GM06990 (cell line): ENCODE results near the gene RUFY3.

Experiments used
- DNase-seq: peaks from one replicate; pipeline ENCODE4 v3.0.0-alpha.2; 2011; ENCODE audit not compliant: insufficient read length; ENCODE audit errors: extremely low read depth
- H3K27me3 ChIP-seq: replicated peaks from 2 replicates; pipeline ENCODE4 v1.6.0; 2011; ENCODE audit warnings: low read length; ENCODE audit not compliant: control insufficient read depth, insufficient read depth
- H3K36me3 ChIP-seq: 2 replicates; pipeline ENCODE4 v1.5.1; 2011; ENCODE audit warnings: low read length; ENCODE audit not compliant: control insufficient read depth, insufficient read depth
- H3K4me3 ChIP-seq: replicated peaks from 2 replicates; pipeline ENCODE4 v1.5.1; 2011; ENCODE audit warnings: low read depth, mild to moderate bottlenecking, control low read depth, low read length
- TF ChIP-seq, protein P1 (sequence below): IDR thresholded peaks from 2 replicates; pipeline ENCODE4 v1.5.1; 2011; ENCODE audit warnings: low read length, control low read depth, mild to moderate bottlenecking, inconsistent platforms; ENCODE audit not compliant: insufficient read depth, poor library complexity, severe bottlenecking

Gene RUFY3

DNA sequence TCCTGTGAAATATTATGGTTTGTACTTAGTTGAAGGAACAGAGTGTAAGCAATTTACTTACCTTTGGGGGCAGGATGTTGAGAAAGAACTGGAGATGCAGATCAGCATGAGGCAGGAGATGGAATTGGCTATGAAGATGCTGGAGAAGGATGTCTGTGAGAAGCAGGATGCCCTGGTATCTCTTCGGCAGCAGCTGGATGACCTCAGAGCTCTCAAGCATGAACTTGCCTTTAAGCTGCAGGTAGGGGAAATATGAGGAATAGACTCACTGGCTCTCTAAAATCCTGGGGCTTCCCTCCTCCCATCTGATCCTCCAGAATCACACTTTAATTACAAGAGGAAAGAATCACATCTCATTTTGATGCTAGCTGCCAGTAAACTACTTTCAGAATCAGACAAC lies 67.0 kb downstream of the RUFY3 start:
- no peak for DNase-seq
- Histone ChIP-seq H3K4me3 (no peak overlapping the region), H3K27me3 (no peaks in the 10 kb centered on the region), H3K36me3 (no peaks in the 10 kb centered on the region; the same call in 1 of the 2 replicates)
- TF ChIP-seq, protein P1, sequence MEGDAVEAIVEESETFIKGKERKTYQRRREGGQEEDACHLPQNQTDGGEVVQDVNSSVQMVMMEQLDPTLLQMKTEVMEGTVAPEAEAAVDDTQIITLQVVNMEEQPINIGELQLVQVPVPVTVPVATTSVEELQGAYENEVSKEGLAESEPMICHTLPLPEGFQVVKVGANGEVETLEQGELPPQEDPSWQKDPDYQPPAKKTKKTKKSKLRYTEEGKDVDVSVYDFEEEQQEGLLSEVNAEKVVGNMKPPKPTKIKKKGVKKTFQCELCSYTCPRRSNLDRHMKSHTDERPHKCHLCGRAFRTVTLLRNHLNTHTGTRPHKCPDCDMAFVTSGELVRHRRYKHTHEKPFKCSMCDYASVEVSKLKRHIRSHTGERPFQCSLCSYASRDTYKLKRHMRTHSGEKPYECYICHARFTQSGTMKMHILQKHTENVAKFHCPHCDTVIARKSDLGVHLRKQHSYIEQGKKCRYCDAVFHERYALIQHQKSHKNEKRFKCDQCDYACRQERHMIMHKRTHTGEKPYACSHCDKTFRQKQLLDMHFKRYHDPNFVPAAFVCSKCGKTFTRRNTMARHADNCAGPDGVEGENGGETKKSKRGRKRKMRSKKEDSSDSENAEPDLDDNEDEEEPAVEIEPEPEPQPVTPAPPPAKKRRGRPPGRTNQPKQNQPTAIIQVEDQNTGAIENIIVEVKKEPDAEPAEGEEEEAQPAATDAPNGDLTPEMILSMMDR, result no peak

DNA sequence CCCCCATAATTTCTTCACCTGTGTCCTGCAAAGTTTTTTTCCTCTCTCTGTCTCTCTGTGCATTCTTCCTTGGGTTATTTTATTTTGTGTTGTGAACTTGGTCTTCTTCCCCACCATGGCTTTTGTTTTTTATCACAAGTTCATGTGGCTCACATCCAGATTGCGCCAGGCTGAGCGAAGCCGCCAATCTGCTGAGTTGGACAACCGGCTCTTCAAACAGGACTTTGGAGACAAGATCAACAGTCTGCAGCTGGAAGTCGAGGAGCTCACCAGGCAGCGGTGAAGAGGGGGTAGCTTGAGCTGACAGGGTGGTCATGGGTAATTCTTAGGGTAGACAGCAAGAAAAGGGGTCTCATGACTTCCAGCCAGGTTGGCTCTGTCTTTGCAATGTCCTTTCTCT lies 71.9 kb downstream of the RUFY3 start:
- Histone ChIP-seq H3K4me3 (no peak overlapping the region), H3K27me3 (no peaks in the 10 kb centered on the region), H3K36me3 (no peaks in the 10 kb centered on the region; the same call in 1 of the 2 replicates)
- TF ChIP-seq, protein P1, result no peak
- DNase-seq, result no peak

DNA sequence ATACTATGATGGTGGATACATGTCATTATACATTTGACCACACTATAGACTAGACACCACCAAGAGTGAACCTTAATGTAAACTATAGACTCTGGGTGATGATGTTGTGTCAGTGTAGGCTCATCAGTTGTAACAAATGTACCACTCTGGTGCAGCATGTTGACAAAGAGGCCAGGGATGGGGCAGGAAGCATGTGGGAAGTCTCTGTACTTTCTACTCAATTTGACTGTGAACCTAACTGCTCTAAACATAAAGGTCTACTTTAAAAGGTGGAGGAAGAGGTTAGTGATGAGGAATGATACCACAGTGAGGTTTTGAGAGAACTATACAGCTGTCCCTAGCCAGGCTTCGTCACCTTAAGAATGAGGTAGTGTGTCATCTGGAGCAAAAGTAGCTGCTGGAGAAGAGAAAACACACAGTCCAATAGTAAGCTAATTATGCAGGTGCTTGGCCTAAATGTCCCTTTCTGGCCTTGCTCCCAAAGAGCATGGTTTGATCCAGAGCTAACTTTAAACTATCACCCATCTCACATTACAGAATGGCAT lies 79.6 kb downstream of the RUFY3 start:
- TF ChIP-seq, protein P1, result no peak
- peak; percentile 20 for DNase-seq
- Histone ChIP-seq H3K27me3 (no peaks in the 10 kb centered on the region), H3K4me3 (no peak overlapping the region), H3K36me3 (no peaks in the 10 kb centered on the region)

DNA sequence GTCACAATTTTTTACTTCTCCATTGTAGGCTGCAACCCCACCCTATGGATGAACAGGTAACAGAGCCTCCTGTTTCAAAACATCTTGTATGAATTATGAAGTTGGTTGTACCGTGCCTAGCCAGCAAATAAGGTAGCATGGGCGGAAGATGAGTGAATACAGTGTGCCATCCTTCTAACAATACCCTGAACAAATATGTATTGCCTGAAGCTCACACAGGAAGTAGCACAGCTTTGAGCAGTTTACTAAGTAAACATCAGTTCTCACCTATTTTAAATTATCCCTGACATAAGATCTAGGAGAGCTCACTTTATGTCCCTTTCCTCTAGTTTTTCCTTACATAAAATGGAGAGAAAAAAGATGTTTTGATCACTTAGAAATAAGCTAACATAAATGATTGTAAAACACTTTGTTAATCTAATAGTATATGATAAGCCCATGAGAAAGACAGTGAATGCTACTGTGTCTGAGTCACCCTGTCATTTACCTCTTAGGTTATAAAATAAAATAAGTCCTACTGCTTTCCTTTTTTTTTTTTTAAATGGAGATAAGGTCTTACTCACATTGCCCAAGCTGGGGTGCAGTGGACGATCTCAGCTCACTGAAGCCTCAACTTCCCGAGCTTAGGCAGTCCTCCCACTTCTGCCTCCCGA lies 81.3 kb downstream of the RUFY3 start:
- Histone ChIP-seq H3K36me3 (no peaks in the 10 kb centered on the region), H3K4me3 (no peak overlapping the region), H3K27me3 (no peaks in the 10 kb centered on the region)
- DNase-seq, result no peak
- TF ChIP-seq, protein P1, result no peak

DNA sequence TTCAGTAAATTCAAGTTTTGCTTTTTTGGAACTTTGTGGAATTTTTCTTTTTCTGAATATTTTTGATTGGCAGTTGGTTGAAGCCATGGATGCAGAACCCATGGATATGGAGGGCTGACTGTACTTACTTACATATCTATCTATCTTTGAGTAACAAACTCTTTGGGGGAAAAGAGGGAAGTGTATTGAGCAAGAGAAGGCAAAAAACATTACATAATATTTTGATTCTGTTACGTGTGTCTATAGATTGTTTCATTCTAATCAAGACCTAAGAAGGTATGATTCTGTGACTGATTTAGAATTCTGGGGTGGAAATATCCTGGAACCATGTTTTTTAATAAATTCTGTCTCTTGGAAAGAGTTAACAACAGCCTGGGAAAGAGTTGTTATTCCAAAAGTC lies 86.4 kb downstream of the RUFY3 start:
- H3K4me3 ChIP-seq, result no peak overlapping the region
- no peaks in the 10 kb centered on the region for H3K36me3 ChIP-seq
- no peak for DNase-seq
- H3K27me3 ChIP-seq, result no peaks in the 10 kb centered on the region
- TF ChIP-seq, protein P1, result no peak
